Measurements from ENCODE around the gene RNF40.

Gene RNF40

GRCh38 chr16:30761928-30762902, at the start of gene RNF40, which contains the start of gene CFAP119:
TSS of gene RNF40 (plus strand) at chr16:30762322. CDS start at chr16:30762546, 224 bp downstream.
TSS of gene CFAP119 (minus strand) at chr16:30762062. CDS start at chr16:30761748, 314 bp downstream.
- peak; percentile 96 for DNase-seq

GRCh38 chr16:30715750-30716445, 46.2 kb upstream of the RNF40 start:
- no peak for DNase-seq

- DNase-seq = no peak
These were observed 42.0 kb upstream of the RNF40 start for GRCh38 chr16:30720086-30720485.

- no peak for DNase-seq
These were observed 41.4 kb upstream of the RNF40 start for GRCh38 chr16:30720694-30721093.

- no peak for DNase-seq
These were observed 41.0 kb upstream of the RNF40 start for GRCh38 chr16:30721167-30721566.

GRCh38 chr16:30721606-30722005, 40.5 kb upstream of the RNF40 start:
- DNase-seq = no peak

- no peak for DNase-seq
These were observed 39.7 kb upstream of the RNF40 start for GRCh38 chr16:30722443-30722842.

- no peak for DNase-seq
These were observed 39.2 kb upstream of the RNF40 start for GRCh38 chr16:30722916-30723315.

- no peak for DNase-seq
These were observed 38.3 kb upstream of the RNF40 start for GRCh38 chr16:30723725-30724355.

GRCh38 chr16:30724641-30725417, 37.3 kb upstream of the RNF40 start:
- no peak for DNase-seq

- DNase-seq = no peak
These were observed 36.7 kb upstream of the RNF40 start for GRCh38 chr16:30725418-30725792.

- no peak for DNase-seq
These were observed 33.8 kb upstream of the RNF40 start for GRCh38 chr16:30728321-30728720.

GRCh38 chr16:30728899-30729672, 33.0 kb upstream of the RNF40 start:
- no peak for DNase-seq

GRCh38 chr16:30731411-30731810, 30.7 kb upstream of the RNF40 start:
- no peak for DNase-seq

- no peak for DNase-seq
These were observed 24.9 kb upstream of the RNF40 start for GRCh38 chr16:30736995-30737793.

- DNase-seq = no peak
These were observed 24.1 kb upstream of the RNF40 start for GRCh38 chr16:30737794-30738648.

GRCh38 chr16:30738984-30739951, 22.9 kb upstream of the RNF40 start:
- DNase-seq = no peak

- no peak for DNase-seq
These were observed 21.5 kb upstream of the RNF40 start for GRCh38 chr16:30740364-30741251.
